G401 (cell line): ENCODE measurements around the gene MYO6. TPM values are rescaled to one million over a fixed set of nuclear protein-coding genes. Genes with fewer than 3 reads are reported as not detected.

Source experiments
- DNase-seq: peaks from one replicate; pipeline ENCODE4 v3.0.0-alpha.2; 2015; ENCODE audit warnings: low spot score
- in situ Hi-C: cut with HindIII; loops from 2 replicates; pipeline ENCODE4 v1.10.0; 2016; ENCODE audit warnings: low sequenced_read_pairs, mixed read lengths
- total RNA-seq: library from RNA; depleted of rRNA; stranded (reverse); fragments of >200 nt; shearing (Covaris generic); gene quantifications from 2 replicates; pipeline ENCODE4 v1.2.3, GENCODE V29; 2014

MYO6 gene
- total RNA-seq, 1 experiment from 2014 or later = 4.3 TPM

- in situ Hi-C loops = no loop called here
Observed at GRCh38 chr6:75815756-75816155, 66.7 kb downstream of the MYO6 start.

GRCh38 chr6:75818098-75818855 is 69.2 kb downstream of the MYO6 start:
- in situ Hi-C loops = no loop called here
- DNase-seq = no peak

More at GRCh38 chr6:75815756-75816155, 66.7 kb downstream of the MYO6 start:
- no peak for DNase-seq

DNA sequence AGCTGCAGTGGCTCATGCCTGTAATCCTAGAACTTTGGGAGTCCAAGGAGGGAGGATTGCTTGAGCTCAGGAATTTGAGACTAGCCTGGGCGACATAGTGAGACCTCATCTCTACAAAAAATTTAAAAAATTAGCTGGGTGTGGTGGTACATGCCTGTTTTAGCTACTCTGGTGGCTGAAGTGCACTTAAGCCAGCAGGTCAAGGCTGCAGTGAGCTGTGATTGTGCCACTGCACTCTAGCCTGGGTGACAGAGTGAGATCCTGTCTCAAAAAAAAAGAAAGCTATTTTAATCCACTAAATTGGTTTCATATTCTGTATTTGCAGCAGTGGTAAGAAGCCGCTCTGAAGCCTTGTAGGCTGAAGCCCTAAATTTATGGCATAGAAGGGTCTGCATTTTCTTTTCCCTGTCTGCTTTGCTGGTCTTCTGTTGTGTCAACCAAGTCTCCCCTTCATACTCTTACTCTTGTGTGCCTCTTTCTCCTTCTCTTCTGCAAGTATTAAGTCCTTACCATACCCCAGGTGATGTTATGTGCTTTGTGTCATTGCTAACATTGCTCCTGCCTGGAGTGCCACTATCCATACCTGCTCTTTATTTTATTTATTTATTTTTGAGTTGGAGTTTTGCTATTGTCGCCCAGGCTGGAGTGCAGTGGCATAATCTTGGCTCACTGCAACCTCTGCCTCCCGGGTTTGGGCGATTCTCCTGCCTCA is 70.9 kb downstream of the MYO6 start:
- no peak for DNase-seq
- in situ Hi-C loops = no loop called here

GRCh38 chr6:75824160-75824559 is 75.1 kb downstream of the MYO6 start:
- no peak for DNase-seq
- in situ Hi-C loops = no loop called here

- in situ Hi-C loops = no loop called here
- no peak for DNase-seq
Observed at GRCh38 chr6:75827163-75827562, 78.1 kb downstream of the MYO6 start.

GRCh38 chr6:75830959-75831885 is 82.2 kb downstream of the MYO6 start:
- DNase-seq = peak; percentile 10
- in situ Hi-C loops = no loop called here

- in situ Hi-C loops = no loop called here
- no peak for DNase-seq
Observed at GRCh38 chr6:75834447-75834846, 85.4 kb downstream of the MYO6 start.

GRCh38 chr6:75842191-75842590 is 93.2 kb downstream of the MYO6 start:
- in situ Hi-C loops = no loop called here
- DNase-seq = no peak

DNA sequence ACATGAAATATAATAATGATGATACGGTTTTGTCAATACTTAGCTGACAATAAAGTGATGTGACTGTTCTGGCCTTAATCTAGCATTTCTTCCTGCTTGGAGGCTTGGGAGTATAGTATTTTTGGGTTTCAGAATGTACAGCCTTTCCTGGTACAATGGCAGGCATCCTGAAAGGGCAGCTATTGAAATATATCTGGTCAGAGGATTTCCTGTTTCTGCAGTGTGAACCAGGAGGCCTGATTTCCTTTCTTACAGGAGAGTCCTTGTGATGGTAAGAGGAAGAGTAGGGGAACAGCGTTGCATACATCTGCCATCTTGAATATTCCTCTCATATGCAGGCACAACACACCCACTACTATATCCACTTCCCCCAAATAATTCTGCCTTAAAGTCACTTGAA is 93.7 kb downstream of the MYO6 start:
- in situ Hi-C loops = no loop called here
- no peak for DNase-seq

DNA sequence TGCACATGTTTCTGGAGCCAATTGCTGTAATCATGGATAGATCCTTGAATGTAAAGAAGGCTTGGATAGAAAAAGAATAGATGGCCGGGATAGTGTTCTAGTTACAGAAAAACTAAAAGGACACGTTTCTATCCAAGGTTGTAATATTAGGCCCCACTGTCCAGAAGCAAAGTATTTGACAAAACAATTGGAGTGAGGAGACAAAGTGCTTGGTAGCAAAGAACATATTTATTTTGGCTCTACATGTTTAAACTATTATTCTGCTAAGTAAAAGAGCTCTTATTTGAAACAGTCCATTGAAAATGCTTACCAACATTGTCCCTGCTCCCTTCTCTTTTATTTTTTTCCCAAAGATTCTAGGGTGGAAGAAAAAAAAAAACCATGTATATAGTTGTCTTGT is 94.4 kb downstream of the MYO6 start:
- in situ Hi-C loops = no loop called here
- no peak for DNase-seq

DNA sequence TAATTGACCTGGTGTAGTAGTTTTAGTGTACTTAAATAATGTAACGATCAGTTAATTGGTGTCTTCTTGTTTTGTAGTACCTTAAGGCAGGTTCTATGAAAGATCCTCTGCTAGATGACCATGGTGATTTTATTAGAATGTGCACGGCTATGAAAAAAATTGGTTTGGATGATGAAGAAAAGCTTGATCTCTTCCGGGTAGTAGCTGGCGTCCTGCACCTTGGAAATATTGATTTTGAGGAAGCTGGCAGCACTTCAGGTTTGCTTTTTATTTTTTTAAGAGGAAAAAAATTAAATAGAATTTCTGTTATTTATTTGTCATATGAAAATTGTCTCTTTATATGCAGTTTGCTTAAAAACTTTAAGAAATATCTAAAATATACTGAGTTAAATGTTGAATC is 99.2 kb downstream of the MYO6 start:
- in situ Hi-C loops = no loop called here
- DNase-seq = no peak

GRCh38 chr6:75849329-75850025 is 100.4 kb downstream of the MYO6 start:
- no peak for DNase-seq
- in situ Hi-C loops = no loop called here

- in situ Hi-C loops = no loop called here
- no peak for DNase-seq
Observed at GRCh38 chr6:75850026-75850833, 101.2 kb downstream of the MYO6 start.

- in situ Hi-C loops = no loop called here
- no peak for DNase-seq
Observed at GRCh38 chr6:75852721-75853120, 103.7 kb downstream of the MYO6 start.

GRCh38 chr6:75853806-75854205 is 104.8 kb downstream of the MYO6 start:
- in situ Hi-C loops = no loop called here
- no peak for DNase-seq

DNA sequence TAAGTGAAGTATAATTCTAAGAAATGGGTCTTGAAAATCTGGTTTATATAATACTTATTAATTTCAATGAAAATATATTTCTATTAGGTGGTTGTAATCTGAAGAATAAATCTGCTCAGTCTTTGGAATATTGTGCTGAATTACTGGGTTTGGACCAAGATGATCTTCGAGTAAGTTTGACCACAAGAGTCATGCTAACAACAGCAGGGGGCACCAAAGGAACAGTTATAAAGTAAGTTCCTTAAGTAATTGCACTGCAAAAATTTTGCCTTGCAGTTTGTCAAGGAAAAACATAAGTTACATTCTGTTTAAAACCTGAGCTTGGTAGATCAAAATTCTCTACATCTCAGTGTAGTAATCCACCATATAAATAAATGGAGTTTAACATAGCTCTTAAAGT is 106.0 kb downstream of the MYO6 start:
- in situ Hi-C loops = no loop called here
- DNase-seq = peak; percentile 33

DNA sequence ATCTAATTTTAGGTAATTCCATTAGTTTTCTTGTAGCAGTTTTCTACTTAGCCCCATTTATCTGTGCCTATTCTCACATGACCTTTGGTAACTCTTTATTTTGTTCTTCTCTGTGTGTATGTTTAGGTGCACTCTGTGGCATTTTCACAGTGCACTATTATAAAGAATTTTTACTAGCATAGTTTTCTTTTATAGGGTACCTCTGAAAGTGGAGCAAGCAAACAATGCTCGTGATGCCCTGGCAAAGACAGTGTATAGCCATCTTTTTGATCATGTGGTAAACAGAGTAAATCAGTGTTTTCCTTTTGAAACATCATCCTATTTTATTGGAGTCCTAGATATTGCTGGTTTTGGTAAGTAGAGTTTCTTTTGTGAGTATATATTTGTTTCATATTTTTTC is 107.9 kb downstream of the MYO6 start:
- in situ Hi-C loops = no loop called here

GRCh38 chr6:75863001-75863400 is 114.0 kb downstream of the MYO6 start:
- DNase-seq = peak; percentile 64
- in situ Hi-C loops = no loop called here

More for the DNA sequence above, 107.9 kb downstream of the MYO6 start:
- no peak for DNase-seq
